ENCODE data around the gene FCER1G.
"Not testable (repeated sequence)": the region's sequence is repeated elsewhere in the genome, so short reads cannot be mapped to it uniquely, and the experiment has no call there.

The FCER1G gene

GRCh38 chr1:161206411-161207140 lies 8.5 kb upstream of the FCER1G start:
- peak; percentile 56 for DNase-seq (ENCODE audit: low read depth)

- peak; percentile 82 for DNase-seq (ENCODE audit: low read depth)
Observed at GRCh38 chr1:161207173-161207572, 7.9 kb upstream of the FCER1G start.

GRCh38 chr1:161209790-161210409 lies 5.2 kb upstream of the FCER1G start:
- peak; percentile 65 for DNase-seq (ENCODE audit: low read depth)

- DNase-seq (ENCODE audit: low read depth) = no peak
Observed at GRCh38 chr1:161214369-161214768, 726 bp upstream of the FCER1G start.

GRCh38 chr1:161216945-161217712 lies 2.0 kb downstream of the FCER1G start:
- DNase-seq (ENCODE audit: low read depth) = peak; percentile 92

- DNase-seq (ENCODE audit: low read depth) = no peak
Observed at GRCh38 chr1:161217831-161218230, 2.7 kb downstream of the FCER1G start.

GRCh38 chr1:161218301-161219077 lies 3.4 kb downstream of the FCER1G start:
- no peak for DNase-seq (ENCODE audit: low read depth)

GRCh38 chr1:161219078-161219892 lies 4.2 kb downstream of the FCER1G start:
- no peak for DNase-seq (ENCODE audit: low read depth)

GRCh38 chr1:161220002-161220401 lies 4.9 kb downstream of the FCER1G start:
- no peak for DNase-seq (ENCODE audit: low read depth)

GRCh38 chr1:161222175-161223019 lies 7.3 kb downstream of the FCER1G start:
- DNase-seq (ENCODE audit: low read depth) = no peak

GRCh38 chr1:161223805-161224694 lies 9.0 kb downstream of the FCER1G start:
- no peak for DNase-seq (ENCODE audit: low read depth)

GRCh38 chr1:161224695-161225087 lies 9.6 kb downstream of the FCER1G start:
- DNase-seq (ENCODE audit: low read depth) = not testable (repeated sequence)

- DNase-seq (ENCODE audit: low read depth) = no peak
Observed at GRCh38 chr1:161225178-161225533, 10.1 kb downstream of the FCER1G start.

GRCh38 chr1:161225534-161226319 lies 10.6 kb downstream of the FCER1G start, which contains the start of gene TOMM40L:
Gene TOMM40L (plus strand): TSS chr1:161226060. CDS start chr1:161226490, 430 bp downstream.
- DNase-seq (ENCODE audit: low read depth) = peak; percentile 100

GRCh38 chr1:161226320-161226711 lies 11.2 kb downstream of the FCER1G start:
- no peak for DNase-seq (ENCODE audit: low read depth)

GRCh38 chr1:161226759-161227158 lies 11.7 kb downstream of the FCER1G start:
- DNase-seq (ENCODE audit: low read depth) = no peak

GRCh38 chr1:161227196-161227871 lies 12.2 kb downstream of the FCER1G start:
- DNase-seq (ENCODE audit: low read depth) = peak; percentile 68

- DNase-seq (ENCODE audit: low read depth) = no peak
Observed at GRCh38 chr1:161228032-161228431, 12.9 kb downstream of the FCER1G start.
